NCI-H1436 treated with DMSO at 0.1 percent for 48 hours (cell line): ENCODE data around the gene DPYSL5.

ENCODE experiments used
- DNase-seq: peaks from one replicate; lab custom pipeline; 2025; lab: John Stamatoyannopoulos, UW

DPYSL5 gene

DNA sequence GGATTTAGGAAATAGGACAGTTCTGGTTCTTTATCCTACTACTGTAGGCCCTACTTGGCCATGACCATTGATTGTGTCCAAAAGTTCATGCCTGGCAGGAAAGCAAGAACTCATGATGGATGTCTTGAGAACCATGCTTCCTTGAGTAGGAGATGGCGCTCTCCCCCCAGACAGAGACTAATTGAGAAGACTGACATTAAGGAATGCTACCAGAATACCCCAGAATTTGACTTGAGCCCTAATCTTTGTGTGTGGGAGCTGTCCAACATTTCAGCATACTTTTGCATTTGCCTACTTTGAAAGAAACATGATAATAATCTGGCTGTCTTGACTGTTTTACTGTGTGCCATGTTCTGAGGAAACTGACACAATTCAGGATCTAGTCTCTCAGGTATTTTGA lies 145.8 kb downstream of the DPYSL5 start:
- no peak for DNase-seq

DNA sequence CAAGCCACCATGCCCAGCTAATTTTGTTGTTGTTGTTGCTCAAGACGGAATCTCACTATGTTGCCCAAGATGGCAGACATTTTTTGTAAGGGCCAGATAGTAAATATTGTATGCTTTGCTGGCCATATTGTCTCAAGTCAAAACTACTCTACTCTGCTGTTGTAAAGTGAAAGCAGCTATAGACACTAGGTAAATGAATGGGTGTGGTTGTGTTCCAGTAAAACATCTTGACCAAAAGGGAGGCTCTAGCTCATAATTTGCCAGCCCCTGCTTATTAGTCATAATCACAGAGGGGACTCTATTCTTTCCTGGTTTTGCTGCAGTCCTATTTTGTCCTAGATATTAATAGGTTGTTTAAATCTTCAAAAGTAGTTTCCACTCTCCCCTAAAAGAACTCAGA lies 147.1 kb downstream of the DPYSL5 start:
- DNase-seq = no peak

DNA sequence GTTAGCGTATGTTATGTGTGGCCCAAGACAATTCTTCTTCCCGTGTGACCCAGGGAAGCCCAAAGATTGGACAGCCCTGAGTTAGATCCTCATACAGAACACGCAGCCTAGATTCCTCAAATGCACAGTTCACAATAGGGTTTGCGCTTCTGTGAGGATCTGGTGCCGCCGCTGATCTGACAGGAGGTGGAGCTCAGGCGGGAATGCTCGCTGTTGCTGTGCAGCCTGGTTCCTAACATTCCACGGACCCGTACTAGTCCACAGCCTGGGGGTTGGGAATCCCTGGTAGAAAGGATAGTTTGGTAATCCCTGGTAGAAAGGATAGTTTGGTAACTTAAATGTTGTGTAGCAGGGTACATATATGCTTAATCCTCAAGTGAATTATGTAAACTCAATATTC lies 149.5 kb downstream of the DPYSL5 start:
- DNase-seq = no peak

DNA sequence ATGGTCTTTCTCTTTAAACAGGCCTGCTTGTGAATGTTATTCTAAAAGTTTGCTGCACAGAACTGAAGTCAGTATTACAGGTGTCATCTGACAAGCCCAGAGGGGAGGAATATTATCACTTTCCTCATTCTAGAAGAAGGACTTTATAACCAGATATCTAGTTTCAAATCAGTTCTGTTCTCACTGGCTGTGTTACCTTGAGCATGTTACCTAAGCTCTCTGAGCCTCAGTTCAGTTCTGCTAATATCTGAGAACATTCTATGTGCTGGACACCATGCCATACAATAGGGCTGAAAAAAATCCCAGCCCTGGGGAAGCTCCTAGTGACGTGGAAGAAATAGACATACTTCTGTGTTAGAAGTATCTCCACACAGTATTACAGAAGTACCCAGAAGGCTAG lies 150.4 kb downstream of the DPYSL5 start:
- no peak for DNase-seq
